OCI-LY3 (cell line): ENCODE results near the gene KLHL34.

Experiments
- H2AFZ ChIP-seq: fragments of 200-600, 300-600 bp; shearing (Covaris generic); 2 replicates; pipeline ENCODE4 v1.6.0; 2014; ENCODE audit warnings: antibody characterized with exemption, low read depth, low read length
- H3K27ac ChIP-seq: fragments of 200-600, 300-600 bp; sonication (generic); 2 replicates; pipeline ENCODE4 v1.5.1; 2014; ENCODE audit warnings: mild to moderate bottlenecking, low read length, moderate library complexity, mixed read lengths
- H3K27me3 ChIP-seq: fragments of 200-600, 300-600 bp; sonication (generic); 2 replicates; pipeline ENCODE4 v1.6.1; 2014; ENCODE audit warnings: low read depth, low read length, mixed read lengths
- H3K36me3 ChIP-seq: fragments of 200-600, 300-600 bp; sonication (generic); replicated peaks from 2 replicates; pipeline ENCODE3; 2014; ENCODE audit warnings: low read depth, low read length, mixed read lengths
- H3K4me1 ChIP-seq: fragments of 300-600, 200-600 bp; sonication (generic); 2 replicates; pipeline ENCODE4 v1.6.1; 2014; ENCODE audit warnings: low read length, mixed read lengths
- H3K4me2 ChIP-seq: fragments of 200-600, 300-600 bp; sonication (generic); 2 replicates; pipeline ENCODE4 v1.6.1; 2014; ENCODE audit warnings: low read length, mixed read lengths
- H3K4me3 ChIP-seq: fragments of 300-600, 200-600 bp; sonication (generic); 2 replicates; pipeline ENCODE4 v1.5.1; 2014; ENCODE audit warnings: antibody characterized with exemption, mild to moderate bottlenecking, low read length, moderate library complexity
- H3K79me2 ChIP-seq: fragments of 300-600, 200-600 bp; shearing (Covaris generic); 2 replicates; pipeline ENCODE4 v1.6.1; 2014; ENCODE audit warnings: mild to moderate bottlenecking, low read length, mixed read lengths
- H3K9ac ChIP-seq: fragments of 300-600, 200-600 bp; shearing (Covaris generic); 2 replicates; pipeline ENCODE4 v1.6.0; 2014; ENCODE audit warnings: mild to moderate bottlenecking, low read length, moderate library complexity
- H3K9me3 ChIP-seq: fragments of 200-600, 300-600 bp; shearing (Covaris generic); 2 replicates; pipeline ENCODE4 v1.6.1; 2014; ENCODE audit warnings: low read length, mixed read lengths; ENCODE audit not compliant: insufficient read depth
- H4K20me1 ChIP-seq: fragments of 200-600, 300-600 bp; sonication (generic); 2 replicates; pipeline ENCODE4 v1.6.1; 2016; ENCODE audit warnings: low read length, mixed read lengths; ENCODE audit not compliant: insufficient read depth
- CTCF ChIP-seq: fragments of 200-600, 300-600 bp; sonication (generic); IDR thresholded peaks from 2 replicates; pipeline ENCODE4 v1.5.1; 2014; ENCODE audit warnings: antibody characterized with exemption, low read length, low read depth
- EZH2phosphoT487 ChIP-seq: fragments of 200-600 bp; shearing (Covaris generic); IDR thresholded peaks from 2 replicates; pipeline ENCODE4 v1.6.1; 2018; ENCODE audit warnings: antibody characterized with exemption, mixed run types, low read depth

Gene KLHL34

GRCh38 chrX:21639775-21640174, 18.4 kb downstream of the KLHL34 start:
- H4K20me1 ChIP-seq = no peaks in the 10 kb centered on the region
- H3K4me1 ChIP-seq = no peaks in the 10 kb centered on the region
- no peak overlapping the region for H3K4me3 ChIP-seq
- no peaks in the 10 kb centered on the region for H3K9me3 ChIP-seq
- no peak overlapping the region for H3K9ac ChIP-seq
- no peak overlapping the region for H2AFZ ChIP-seq
- no peak overlapping the region for H3K4me2 ChIP-seq
- TF ChIP-seq CTCF = no peak
- no peak for TF ChIP-seq EZH2phosphoT487
- no peaks in the 10 kb centered on the region for H3K79me2 ChIP-seq
- no peaks in the 10 kb centered on the region for H3K36me3 ChIP-seq
- H3K27ac ChIP-seq = no peak overlapping the region
- H3K27me3 ChIP-seq = no peaks in the 10 kb centered on the region

GRCh38 chrX:21638311-21638710, 19.8 kb downstream of the KLHL34 start:
- Histone ChIP-seq H3K4me2 (no peak overlapping the region), H3K27ac (no peak overlapping the region)

GRCh38 chrX:21632027-21632426, 26.1 kb downstream of the KLHL34 start:
- H3K79me2 ChIP-seq = no peaks in the 10 kb centered on the region
- no peak overlapping the region for H3K9ac ChIP-seq
- no peak overlapping the region for H3K4me2 ChIP-seq
- H3K4me3 ChIP-seq = no peak overlapping the region
- TF ChIP-seq EZH2phosphoT487 = no peak
- TF ChIP-seq CTCF = no peak
- H3K36me3 ChIP-seq = no peaks in the 10 kb centered on the region
- no peak overlapping the region for H3K27ac ChIP-seq
- no peaks in the 10 kb centered on the region for H3K27me3 ChIP-seq
- no peaks in the 10 kb centered on the region for H3K4me1 ChIP-seq
- no peak overlapping the region for H2AFZ ChIP-seq
- H4K20me1 ChIP-seq = no peaks in the 10 kb centered on the region
- H3K9me3 ChIP-seq = no peaks in the 10 kb centered on the region

More at GRCh38 chrX:21638311-21638710, 19.8 kb downstream of the KLHL34 start:
- no peak overlapping the region for H2AFZ ChIP-seq
- TF ChIP-seq CTCF = no peak
- no peak for TF ChIP-seq EZH2phosphoT487
- no peaks in the 10 kb centered on the region for H3K9me3 ChIP-seq
- no peaks in the 10 kb centered on the region for H3K36me3 ChIP-seq
- no peak overlapping the region for H3K9ac ChIP-seq
- no peak overlapping the region for H3K4me3 ChIP-seq
- no peaks in the 10 kb centered on the region for H3K27me3 ChIP-seq
- H3K79me2 ChIP-seq = no peaks in the 10 kb centered on the region
- no peaks in the 10 kb centered on the region for H3K4me1 ChIP-seq
- no peaks in the 10 kb centered on the region for H4K20me1 ChIP-seq

- TF ChIP-seq CTCF (no peak), EZH2phosphoT487 (no peak)
- Histone ChIP-seq H3K4me3 (no peak overlapping the region), H3K4me1 (no peaks in the 10 kb centered on the region), H3K27me3 (no peaks in the 10 kb centered on the region), H3K9me3 (no peaks in the 10 kb centered on the region), H3K4me2 (no peak overlapping the region), H3K9ac (no peak overlapping the region), H4K20me1 (no peaks in the 10 kb centered on the region), H3K79me2 (no peaks in the 10 kb centered on the region), H3K36me3 (no peaks in the 10 kb centered on the region), H2AFZ (no peak overlapping the region), H3K27ac (no peak overlapping the region)
These were observed 34.2 kb downstream of the KLHL34 start for GRCh38 chrX:21623778-21624501.
